Hematopoietic multipotent progenitor cell treated with erythropoietin and hydrocortisone succinate and interleukin-3 and kit ligand, for 8 days (in vitro differentiated cells): ENCODE measurements around the gene ALG11.
"Not testable (repeated sequence)": the region's sequence is repeated elsewhere in the genome, so short reads cannot be mapped to it uniquely, and the experiment has no call there.

Source experiments
- DNase-seq: peaks from one replicate; pipeline ENCODE4 v3.0.0-alpha.2; 2015

ALG11 gene

DNA sequence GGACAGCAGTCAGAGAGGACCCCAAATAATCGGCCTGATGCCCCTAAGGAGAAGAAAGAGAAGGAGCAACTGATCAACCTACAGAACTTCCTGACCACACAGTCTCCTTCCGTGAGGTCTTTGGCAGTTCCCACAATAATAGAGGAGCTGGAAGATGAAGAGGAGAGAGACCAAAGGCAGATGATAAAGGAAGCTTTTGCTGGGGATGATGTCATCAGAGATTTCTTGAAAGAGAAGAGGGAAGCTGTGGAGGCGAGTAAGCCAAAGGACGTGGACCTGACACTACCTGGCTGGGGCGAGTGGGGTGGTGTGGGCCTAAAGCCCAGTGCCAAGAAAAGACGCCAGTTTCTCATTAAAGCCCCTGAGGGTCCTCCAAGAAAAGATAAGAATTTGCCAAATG, 18.2 kb downstream of the ALG11 start:
- not testable (repeated sequence) for DNase-seq

- DNase-seq: no peak
Measured at GRCh38 chr13:52033039-52033438, 20.8 kb downstream of the ALG11 start.

DNA sequence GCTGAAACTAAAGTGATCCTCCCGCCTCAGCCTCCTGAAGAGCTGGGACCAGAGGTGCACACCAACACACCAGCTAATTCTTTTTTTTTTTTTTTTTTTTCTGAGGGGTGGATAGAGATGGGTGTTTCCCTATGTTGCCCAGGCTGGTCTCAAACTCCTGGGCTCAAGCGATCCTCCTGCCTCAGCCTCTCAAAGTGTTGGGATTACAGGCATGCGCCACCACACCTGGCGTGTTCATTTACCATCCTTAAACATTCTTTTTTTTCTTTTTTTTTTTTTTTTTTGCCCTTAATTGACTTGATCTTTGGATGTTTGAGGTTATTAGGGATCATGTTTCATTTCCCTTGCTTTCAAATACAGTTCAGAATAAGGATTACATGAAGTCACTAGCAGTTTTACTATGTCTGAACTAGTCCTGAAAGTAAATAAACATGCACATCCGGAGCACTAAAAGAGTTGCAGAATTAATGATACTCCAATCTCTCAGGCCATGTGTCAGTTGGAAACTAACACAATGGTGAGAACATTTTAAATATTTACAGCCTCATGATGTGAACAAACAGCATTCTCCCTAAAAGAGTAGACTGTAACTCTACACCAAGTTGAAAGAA, 22.5 kb downstream of the ALG11 start:
- no peak for DNase-seq

GRCh38 chr13:52036037-52036436, 23.8 kb downstream of the ALG11 start:
- DNase-seq: no peak

- no peak for DNase-seq
Measured at GRCh38 chr13:52043675-52044074, 31.5 kb downstream of the ALG11 start.

DNA sequence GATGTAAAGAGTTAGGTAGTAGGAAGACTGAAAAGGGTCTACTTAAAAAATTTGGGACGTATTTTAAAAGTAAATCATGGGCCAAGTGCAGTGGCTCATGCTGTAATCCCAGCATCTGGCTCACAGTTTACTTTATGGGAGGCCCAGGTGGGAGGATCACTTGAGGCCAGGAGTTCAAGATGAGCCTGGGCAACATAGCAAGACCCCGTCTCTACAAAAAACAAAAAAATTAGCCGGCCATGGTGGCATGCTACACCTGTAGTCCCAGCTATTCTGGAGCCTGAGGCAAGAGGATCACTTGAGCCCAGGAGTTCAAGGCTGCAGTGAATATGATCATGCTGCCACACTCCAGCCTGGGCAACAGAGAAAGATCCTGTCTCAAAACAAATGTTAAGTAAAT, 35.3 kb downstream of the ALG11 start:
- DNase-seq: no peak

- DNase-seq: no peak
Measured at GRCh38 chr13:52048516-52048915, 36.3 kb downstream of the ALG11 start.

GRCh38 chr13:52051400-52051799, 39.2 kb downstream of the ALG11 start:
- no peak for DNase-seq

- no peak for DNase-seq
Measured at GRCh38 chr13:52053460-52053859, 41.3 kb downstream of the ALG11 start.

DNA sequence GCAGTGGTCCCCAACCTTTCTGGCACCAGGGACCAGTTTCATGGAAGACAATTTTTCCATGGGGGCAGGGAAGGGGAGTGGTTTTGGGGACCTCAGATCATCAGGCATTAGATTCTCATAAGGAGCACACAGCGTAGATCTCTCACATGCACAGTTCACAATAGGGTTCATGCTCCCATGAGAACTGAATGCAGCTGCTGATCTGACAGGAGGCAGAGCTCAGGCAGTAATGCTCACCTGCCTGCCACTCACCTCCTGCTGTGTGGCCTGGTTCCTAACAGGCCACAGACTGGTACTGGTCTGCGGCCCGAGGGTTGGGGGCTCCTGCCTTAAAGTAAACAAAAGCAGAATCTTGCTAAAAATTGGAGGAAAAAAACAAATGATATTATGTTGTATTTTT, 48.9 kb downstream of the ALG11 start:
- DNase-seq: not testable (repeated sequence)

DNA sequence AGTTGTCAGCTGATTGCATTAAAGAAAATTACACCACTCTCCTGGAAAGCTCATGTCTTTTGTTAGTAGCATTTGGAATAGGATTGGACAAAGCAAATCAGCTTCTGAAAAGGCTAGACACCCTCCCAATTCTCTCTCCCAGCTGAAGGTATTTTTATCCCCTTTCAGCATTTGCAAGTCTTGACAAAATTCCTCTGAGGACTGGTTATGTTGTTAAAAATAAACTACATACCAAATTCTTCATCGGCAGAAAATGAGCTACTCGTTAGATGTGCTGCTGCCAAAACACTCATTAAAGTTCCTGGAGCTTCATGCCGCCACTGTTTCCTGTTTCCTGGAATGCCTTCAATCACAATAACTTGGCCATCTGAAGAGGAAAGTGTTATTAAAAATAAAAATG, 49.4 kb downstream of the ALG11 start:
- no peak for DNase-seq

DNA sequence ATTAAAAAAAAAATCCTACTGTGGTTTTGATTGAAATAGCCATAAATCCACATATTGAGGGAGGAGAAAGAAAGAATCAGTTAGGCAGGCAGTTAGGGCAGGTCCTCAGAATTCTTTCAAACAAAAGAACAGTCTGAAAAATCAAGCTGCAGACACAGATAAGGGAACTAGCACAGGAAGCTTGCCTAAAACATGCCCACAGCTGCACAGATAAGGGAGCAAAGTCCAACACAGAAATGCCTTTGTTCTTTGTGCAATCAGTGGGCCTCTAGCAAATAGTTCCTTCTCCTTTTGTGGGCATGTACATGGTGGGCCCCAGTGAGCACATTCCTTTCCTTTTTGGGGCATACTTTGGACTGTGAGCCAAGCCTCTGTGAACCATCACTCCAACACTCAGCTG, 55.0 kb downstream of the ALG11 start:
- peak; percentile 54 for DNase-seq

GRCh38 chr13:52070929-52071523, 58.8 kb downstream of the ALG11 start:
- peak; percentile 62 for DNase-seq
